ENCODE data around the gene JUP. TPM values are rescaled to one million over a fixed set of nuclear protein-coding genes. Genes with fewer than 3 reads are reported as not detected.
A peak's percentile ranks its signal among the peaks of the same experiment; 100 is the strongest.

Gene JUP
- total RNA-seq, 3 donors from 2014 or later = 107 to 158 (median 121) TPM

GRCh38 chr17:41824086-41824485 is 37.6 kb upstream of the JUP start:
- Histone ChIP-seq H3K27me3 (no peaks in the 10 kb centered on the region), H3K27ac (peak overlapping the region in 1 of 2 donors; percentile 32), H3K4me1 (no peaks in the 10 kb centered on the region), H3K9me3 (no peaks in the 10 kb centered on the region), H3K36me3 (no peaks in the 10 kb centered on the region), H3K4me3 (no peak overlapping the region)
- DNase-seq (ENCODE audit: low spot score in 2 of 2) = no peak
- no peak for TF ChIP-seq POLR2A (IDR thresholded peaks at IDR 0.05)
- TF ChIP-seq CTCF (IDR thresholded peaks at IDR 0.05) = no peak
- TF ChIP-seq POLR2AphosphoS5 (IDR thresholded peaks at IDR 0.05) = no peak
- intact Hi-C loops (cut with DNase I; ENCODE audit: low total_unique reads) = no loop called here

- Histone ChIP-seq H3K4me3 (no peak overlapping the region), H3K4me1 (no peaks in the 10 kb centered on the region), H3K27me3 (no peaks in the 10 kb centered on the region), H3K36me3 (no peaks in the 10 kb centered on the region), H3K27ac (peak overlapping the region in 1 of 2 donors; percentile 26), H3K9me3 (no peaks in the 10 kb centered on the region)
- DNase-seq (ENCODE audit: low spot score in 2 of 2) = no peak
- TF ChIP-seq CTCF (IDR thresholded peaks at IDR 0.05) = no peak
- no peak for TF ChIP-seq POLR2AphosphoS5 (IDR thresholded peaks at IDR 0.05)
- no peak for TF ChIP-seq POLR2A (IDR thresholded peaks at IDR 0.05)
- intact Hi-C loops (cut with DNase I; ENCODE audit: low total_unique reads) = no loop called here
Measured at GRCh38 chr17:41823580-41823979, 37.1 kb upstream of the JUP start.

- no peak for TF ChIP-seq POLR2A (IDR thresholded peaks at IDR 0.05)
- TF ChIP-seq CTCF (IDR thresholded peaks at IDR 0.05) = no peak
- TF ChIP-seq POLR2AphosphoS5 (IDR thresholded peaks at IDR 0.05) = no peak
- Histone ChIP-seq H3K9me3 (no peaks in the 10 kb centered on the region), H3K4me3 (no peak overlapping the region), H3K27me3 (no peaks in the 10 kb centered on the region), H3K36me3 (no peaks in the 10 kb centered on the region), H3K4me1 (no peaks in the 10 kb centered on the region), H3K27ac (no peak overlapping the region)
- intact Hi-C loops (cut with DNase I; ENCODE audit: low total_unique reads) = no loop called here
- DNase-seq (ENCODE audit: low spot score in 2 of 2) = no peak
Measured at GRCh38 chr17:41823141-41823524, 36.6 kb upstream of the JUP start.

- Histone ChIP-seq H3K4me1 (no peaks in the 10 kb centered on the region), H3K4me3 (no peak overlapping the region), H3K27ac (peak overlapping the region in 1 of 2 donors; percentile 19), H3K27me3 (no peaks in the 10 kb centered on the region), H3K9me3 (no peaks in the 10 kb centered on the region), H3K36me3 (no peaks in the 10 kb centered on the region)
- TF ChIP-seq POLR2AphosphoS5 (IDR thresholded peaks at IDR 0.05) (no peak), POLR2A (IDR thresholded peaks at IDR 0.05) (no peak), CTCF (IDR thresholded peaks at IDR 0.05) (no peak)
- no peak for DNase-seq (ENCODE audit: low spot score in 2 of 2)
- intact Hi-C loops (cut with DNase I; ENCODE audit: low total_unique reads) = no loop called here
Measured at GRCh38 chr17:41822216-41823140, 36.0 kb upstream of the JUP start.

GRCh38 chr17:41821776-41822175 is 35.3 kb upstream of the JUP start:
- no peak for DNase-seq (ENCODE audit: low spot score in 2 of 2)
- no peaks in the 10 kb centered on the region for H3K9me3 ChIP-seq
- H3K4me3 ChIP-seq = no peak overlapping the region
- H3K4me1 ChIP-seq = no peaks in the 10 kb centered on the region
- intact Hi-C loops (cut with DNase I; ENCODE audit: low total_unique reads) = no loop called here
- H3K27ac ChIP-seq = no peak overlapping the region
- H3K27me3 ChIP-seq = no peaks in the 10 kb centered on the region
- TF ChIP-seq POLR2AphosphoS5 (IDR thresholded peaks at IDR 0.05) (no peak), CTCF (IDR thresholded peaks at IDR 0.05) (no peak), POLR2A (IDR thresholded peaks at IDR 0.05) (no peak)
- no peaks in the 10 kb centered on the region for H3K36me3 ChIP-seq

Measured in breast epithelium (tissue), 4 donors.